ENCODE data around the gene NEDD1. TPM values are rescaled to one million over a fixed set of nuclear protein-coding genes. Genes with fewer than 3 reads are reported as not detected.

NEDD1 gene
- polyA plus RNA-seq, 4 donors, result 29.3 to 38.3 (median 37.9) TPM

- DNase-seq (ENCODE audit: low read depth in 4 of 4, low spot score in 3 of 4), result no peak
These were observed 90.9 kb downstream of the NEDD1 start for GRCh38 chr12:96997797-96998484.

DNA sequence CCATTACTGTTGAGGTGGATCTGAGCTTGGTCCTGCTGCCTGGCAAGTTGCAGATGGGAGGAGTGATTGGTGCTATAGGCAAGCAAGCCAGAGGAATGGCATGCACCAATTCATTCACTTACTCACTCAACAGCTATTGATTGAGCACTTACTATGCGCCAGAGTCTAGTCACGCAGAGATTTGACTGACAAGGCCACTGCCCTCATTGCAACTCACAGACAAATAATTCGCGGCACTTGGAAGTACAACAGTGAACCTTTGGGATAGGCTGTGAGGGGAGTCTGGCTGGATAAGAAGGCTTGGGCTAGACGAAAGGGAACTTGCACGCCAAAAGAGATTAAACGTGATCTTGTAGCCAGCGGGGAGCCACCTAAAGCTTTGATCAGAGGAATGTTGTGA, 96.2 kb downstream of the NEDD1 start:
- no peak for DNase-seq (ENCODE audit: low read depth in 4 of 4, low spot score in 3 of 4)
